ENCODE measurements around the gene SLAMF8. TPM values are rescaled to one million over a fixed set of nuclear protein-coding genes. Genes with fewer than 3 reads are reported as not detected.

SLAMF8 gene
- total and polyA plus RNA-seq, 12 donors = 0.30 to 24.4 (median 0.99) TPM

DNA sequence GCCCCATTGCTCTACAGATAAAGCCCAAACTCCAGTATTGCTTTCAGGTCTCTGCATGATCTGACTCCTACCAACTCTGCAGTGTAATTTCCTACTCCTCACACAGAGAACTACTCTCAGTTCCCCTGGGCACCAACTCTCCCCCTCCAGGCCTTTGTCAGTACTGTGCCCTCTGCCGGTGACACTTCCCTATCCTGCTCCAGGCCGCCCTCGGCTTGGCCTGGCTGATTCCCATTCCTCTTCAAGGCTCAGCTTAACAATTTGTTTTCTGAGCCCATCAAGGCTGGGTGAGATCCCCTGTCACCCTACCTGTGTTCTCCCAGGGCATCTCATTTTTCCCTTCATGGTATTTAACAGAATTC is 2.6 kb downstream of the SLAMF8 start:
- 16 to 27% methylated on average over 3 of the region's 3 CpGs for WGBS, 2 donors
- Histone ChIP-seq H3K4me3 (peak overlapping the region in 1 of 10 donors; percentile 55), H3K27me3 (peaks cover 0 to 7% (median 0%) of the 10 kb centered on the region in 7 donors), H3K27ac (peak overlapping the region in 1 of 10 donors; percentile 85), H3K36me3 (peaks cover 0 to 31% (median 0%) of the 10 kb centered on the region in 9 donors), H3K9me3 (no peaks in the 10 kb centered on the region), H3K4me1 (peaks cover 0 to 64% (median 0%) of the 10 kb centered on the region in 9 donors)
- intact Hi-C loops (cut with DNase I) = no loop called here
- TF ChIP-seq, protein P1, sequence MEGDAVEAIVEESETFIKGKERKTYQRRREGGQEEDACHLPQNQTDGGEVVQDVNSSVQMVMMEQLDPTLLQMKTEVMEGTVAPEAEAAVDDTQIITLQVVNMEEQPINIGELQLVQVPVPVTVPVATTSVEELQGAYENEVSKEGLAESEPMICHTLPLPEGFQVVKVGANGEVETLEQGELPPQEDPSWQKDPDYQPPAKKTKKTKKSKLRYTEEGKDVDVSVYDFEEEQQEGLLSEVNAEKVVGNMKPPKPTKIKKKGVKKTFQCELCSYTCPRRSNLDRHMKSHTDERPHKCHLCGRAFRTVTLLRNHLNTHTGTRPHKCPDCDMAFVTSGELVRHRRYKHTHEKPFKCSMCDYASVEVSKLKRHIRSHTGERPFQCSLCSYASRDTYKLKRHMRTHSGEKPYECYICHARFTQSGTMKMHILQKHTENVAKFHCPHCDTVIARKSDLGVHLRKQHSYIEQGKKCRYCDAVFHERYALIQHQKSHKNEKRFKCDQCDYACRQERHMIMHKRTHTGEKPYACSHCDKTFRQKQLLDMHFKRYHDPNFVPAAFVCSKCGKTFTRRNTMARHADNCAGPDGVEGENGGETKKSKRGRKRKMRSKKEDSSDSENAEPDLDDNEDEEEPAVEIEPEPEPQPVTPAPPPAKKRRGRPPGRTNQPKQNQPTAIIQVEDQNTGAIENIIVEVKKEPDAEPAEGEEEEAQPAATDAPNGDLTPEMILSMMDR (IDR thresholded peaks at IDR 0.05) = peak in 8 of 9 donors; percentile 20 to 67 (median 61)
- peak; percentile 50 to 58 for DNase-seq
- peak in 7 of 8 donors; percentile 76 to 89 (median 85) for ATAC-seq

DNA sequence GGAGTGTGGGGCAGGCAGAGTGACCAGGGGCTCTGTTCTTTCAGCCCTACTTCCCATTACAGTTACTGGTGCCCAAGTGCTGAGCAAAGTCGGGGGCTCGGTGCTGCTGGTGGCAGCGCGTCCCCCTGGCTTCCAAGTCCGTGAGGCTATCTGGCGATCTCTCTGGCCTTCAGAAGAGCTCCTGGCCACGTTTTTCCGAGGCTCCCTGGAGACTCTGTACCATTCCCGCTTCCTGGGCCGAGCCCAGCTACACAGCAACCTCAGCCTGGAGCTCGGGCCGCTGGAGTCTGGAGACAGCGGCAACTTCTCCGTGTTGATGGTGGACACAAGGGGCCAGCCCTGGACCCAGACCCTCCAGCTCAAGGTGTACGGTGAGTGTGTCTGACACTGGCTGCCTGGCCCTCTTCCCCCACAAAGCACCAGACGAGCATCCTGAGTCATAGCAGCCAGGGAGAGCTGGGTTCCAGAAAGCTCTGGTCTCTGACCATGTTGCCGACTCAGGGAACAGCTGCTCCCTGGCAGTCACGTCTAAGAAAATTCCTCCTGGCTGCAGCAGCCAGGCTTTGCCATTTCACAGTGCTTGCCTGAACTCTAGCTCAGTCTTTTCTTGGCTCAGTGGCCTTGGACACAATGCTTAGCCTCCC is 3.3 kb downstream of the SLAMF8 start:
- Histone ChIP-seq H3K4me3 (peak overlapping the region in 1 of 10 donors; percentile 55), H3K36me3 (peaks cover 0 to 38% (median 0%) of the 10 kb centered on the region in 9 donors), H3K27ac (peak overlapping the region in 1 of 10 donors; percentile 85), H3K9me3 (no peaks in the 10 kb centered on the region), H3K4me1 (peaks cover 0 to 57% (median 0%) of the 10 kb centered on the region in 9 donors), H3K27me3 (peaks cover 0 to under 1% (median 0%) of the 10 kb centered on the region in 7 donors)
- no peak for DNase-seq
- intact Hi-C loops (cut with DNase I) = no loop called here
- TF ChIP-seq, protein P1 (IDR thresholded peaks at IDR 0.05) = no peak
- 81 to 85% methylated on average over 18 of the region's 18 CpGs for WGBS, 2 donors
- ATAC-seq = peak in 5 of 8 donors; percentile 16 to 63 (median 45)

DNA sequence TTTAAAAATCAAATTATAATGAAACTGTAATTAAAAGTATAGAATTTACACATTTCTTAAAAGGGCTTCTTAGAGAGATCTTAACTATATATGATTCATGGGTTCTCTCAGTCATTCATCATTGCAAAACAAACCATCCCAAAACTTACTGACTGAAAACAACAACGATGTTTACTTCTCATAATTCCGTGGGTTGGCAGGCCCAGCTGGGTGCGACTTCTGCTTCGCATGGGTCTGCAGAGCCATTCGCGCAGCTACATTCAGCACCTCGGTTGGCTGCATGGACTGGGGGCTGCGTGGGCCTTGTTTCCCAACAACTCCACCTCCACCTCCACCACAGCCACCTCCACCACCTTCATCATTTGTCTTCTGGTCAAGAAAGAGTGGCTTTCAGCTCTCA is 4.0 kb downstream of the SLAMF8 start:
- intact Hi-C loops (cut with DNase I) = no loop called here
- WGBS, 2 donors = 88 to 90% methylated on average over 8 of the region's 8 CpGs

DNA sequence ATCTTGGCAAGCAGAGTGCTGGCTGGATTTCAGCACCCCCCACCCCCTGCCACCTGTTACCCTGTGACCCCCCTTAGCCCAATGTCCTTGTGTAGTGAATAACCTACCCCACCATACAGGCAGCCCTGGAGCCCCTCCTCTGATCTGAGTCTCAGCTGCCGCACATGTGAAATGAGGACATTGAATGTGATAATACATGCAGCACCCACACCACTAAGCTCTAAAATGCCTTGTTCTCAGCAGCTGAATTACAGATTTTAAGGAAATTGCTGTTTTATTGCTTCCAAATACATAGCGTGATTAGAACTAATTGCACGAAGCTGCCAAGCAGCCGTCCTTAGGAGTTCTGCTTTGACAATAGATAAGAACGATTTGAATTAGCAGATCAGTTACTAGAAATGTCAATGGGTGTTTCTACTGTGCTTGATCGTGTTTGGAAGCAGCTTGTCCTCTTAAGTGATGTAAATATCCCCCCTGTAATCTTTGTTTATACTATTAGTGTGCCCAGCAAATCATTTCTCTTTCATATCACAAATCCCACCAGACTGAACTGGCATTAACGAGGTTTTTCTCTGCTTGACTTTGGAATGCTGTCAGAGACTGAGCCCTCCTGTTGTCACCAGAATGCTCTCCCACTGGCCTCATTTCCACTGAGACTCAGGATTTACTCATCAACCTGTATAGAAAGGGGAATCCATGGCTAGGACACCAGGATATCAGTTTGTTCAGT is 4.9 kb downstream of the SLAMF8 start:
- no peak for DNase-seq
- TF ChIP-seq, protein P1 (IDR thresholded peaks at IDR 0.05) = no peak
- Histone ChIP-seq H3K27ac (no peak overlapping the region), H3K36me3 (peaks cover 0 to 54% (median 0%) of the 10 kb centered on the region in 9 donors), H3K4me3 (no peak overlapping the region), H3K27me3 (no peaks in the 10 kb centered on the region), H3K4me1 (peaks cover 0 to 41% (median 0%) of the 10 kb centered on the region in 9 donors), H3K9me3 (no peaks in the 10 kb centered on the region)
- 54 to 55% methylated on average over 7 of the region's 7 CpGs for WGBS, 2 donors
- intact Hi-C loops (cut with DNase I) = no loop called here
- no peak for ATAC-seq

More for the DNA sequence above, 4.0 kb downstream of the SLAMF8 start:
- no peaks in the 10 kb centered on the region for H3K27me3 ChIP-seq
- H3K4me3 ChIP-seq = no peak overlapping the region
- DNase-seq = no peak
- TF ChIP-seq, protein P1 (IDR thresholded peaks at IDR 0.05) = no peak
- no peaks in the 10 kb centered on the region for H3K9me3 ChIP-seq
- H3K27ac ChIP-seq = no peak overlapping the region
- no peak for ATAC-seq
- H3K4me1 ChIP-seq = peaks cover 0 to 50% (median 0%) of the 10 kb centered on the region in 9 donors
- peaks cover 0 to 46% (median 0%) of the 10 kb centered on the region in 9 donors for H3K36me3 ChIP-seq
